Spinal cord (tissue), 10 donors: ENCODE measurements around the gene PGS1. TPM values are rescaled to one million over a fixed set of nuclear protein-coding genes. Genes with fewer than 3 reads are reported as not detected.
"Not testable (repeated sequence)": the region's sequence is repeated elsewhere in the genome, so short reads cannot be mapped to it uniquely, and the experiment has no call there.

Experiments used
- DNase-seq, 6 donors: peaks; one replicate each; pipeline versions ENCODE4 v3.0.0 to v3.0.0-alpha.2; 2013 to 2015; ENCODE audit warnings: low spot score in 6 of 6, low read depth in 4 of 6
- H3K27ac ChIP-seq: one replicate; pipeline ENCODE4 v1.5.1; 2013; ENCODE audit warnings: low read depth, low read length, control low read depth
- H3K27me3 ChIP-seq: one replicate; pipeline ENCODE4 v1.6.1; 2013; ENCODE audit warnings: low read length; ENCODE audit not compliant: control insufficient read depth, insufficient read depth
- H3K36me3 ChIP-seq: one replicate; pipeline ENCODE4 v1.6.1; 2013; ENCODE audit warnings: low read length; ENCODE audit not compliant: control insufficient read depth, insufficient read depth
- H3K4me1 ChIP-seq: one replicate; pipeline ENCODE4 v1.6.1; 2013; ENCODE audit warnings: low read length; ENCODE audit not compliant: control insufficient read depth, insufficient read depth
- H3K4me3 ChIP-seq: one replicate; pipeline ENCODE4 v1.5.1; 2013; ENCODE audit warnings: low read depth, low read length, control low read depth
- H3K9me3 ChIP-seq: one replicate; pipeline ENCODE4 v1.6.1; 2013; ENCODE audit warnings: low read length; ENCODE audit not compliant: control insufficient read depth, insufficient read depth
- WGBS: methylation state at CpG from one replicate; pipeline ENCODE4 v1.1.5; 2013; ENCODE audit warnings: missing lambda C conversion rate; ENCODE audit not compliant: insufficient coverage; 5-methylcytosine and 5-hydroxymethylcytosine counted together
- polyA plus RNA-seq, 2 donors: library from polyadenylated mRNA; unstranded; fragments of 120-200 nt; gene quantifications; one replicate each; pipeline ENCODE4 v1.2.1, GENCODE V29; 2013; ENCODE audit not compliant: insufficient read length in 2 of 2
- total RNA-seq, 2 donors: library from RNA; depleted of rRNA in 1 of 2; stranded (reverse); fragments of 120-200 nt in 1 of 2; fragments of >200 nt in 1 of 2; gene quantifications; one replicate each; pipeline versions ENCODE4 v1.2.3 to v1.2.4, GENCODE V29; 2013 to 2014
- donor health status: healthy.

PGS1 gene
- total and polyA plus RNA-seq, 4 donors, result 33.4 to 51.1 (median 40.7) TPM

DNA sequence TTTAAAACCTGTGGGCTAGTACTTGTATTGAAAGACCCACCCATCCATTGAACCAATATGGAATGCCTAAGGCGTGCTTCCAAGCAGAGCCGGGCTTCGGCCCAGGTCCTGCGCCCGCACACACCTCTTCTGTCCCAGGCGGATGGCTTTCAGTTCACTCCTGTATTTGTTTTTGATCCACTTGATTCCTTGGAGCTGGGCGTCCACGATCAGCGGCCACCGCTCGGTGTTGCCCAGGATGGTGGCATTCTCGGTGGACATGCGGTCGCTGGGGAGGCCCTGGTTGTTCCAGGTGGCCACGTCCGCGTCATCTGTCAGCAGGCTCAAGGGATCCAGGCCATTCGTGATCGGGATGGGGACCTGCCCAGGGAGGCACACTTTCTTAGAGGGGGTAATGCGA is 75.9 kb downstream of the PGS1 start:
- WGBS, result 93% methylated on average over 20 of the region's 20 CpGs
- Histone ChIP-seq H3K4me3 (no peak overlapping the region), H3K27ac (no peak overlapping the region), H3K27me3 (no peaks in the 10 kb centered on the region), H3K4me1 (peaks cover 21% of the 10 kb centered on the region), H3K36me3 (no peaks in the 10 kb centered on the region), H3K9me3 (no peaks in the 10 kb centered on the region)
- DNase-seq, result no peak

DNA sequence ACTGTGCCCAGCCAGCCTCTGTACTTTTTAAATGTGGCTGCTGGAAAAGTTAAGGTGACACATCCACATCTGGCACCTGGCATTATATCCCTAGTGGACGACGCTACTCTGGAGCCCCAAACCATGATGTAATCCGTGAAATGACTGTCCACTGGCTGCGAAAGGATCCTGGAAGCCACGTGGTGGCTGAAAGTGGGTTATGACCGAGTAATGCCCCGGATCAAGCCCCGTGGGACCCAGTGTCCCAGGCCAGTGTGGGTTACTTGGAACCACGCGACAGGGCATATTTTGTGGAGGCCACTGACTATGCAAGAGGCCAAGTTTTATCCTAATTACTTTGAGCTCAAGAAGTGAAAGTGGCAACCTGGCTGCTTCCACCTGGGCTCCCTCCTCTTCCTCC is 79.6 kb downstream of the PGS1 start:
- DNase-seq, result no peak
- no peak overlapping the region for H3K27ac ChIP-seq
- 93% methylated on average over 10 of the region's 10 CpGs for WGBS
- no peaks in the 10 kb centered on the region for H3K27me3 ChIP-seq
- peaks cover 17% of the 10 kb centered on the region for H3K4me1 ChIP-seq
- no peaks in the 10 kb centered on the region for H3K36me3 ChIP-seq
- H3K9me3 ChIP-seq, result no peaks in the 10 kb centered on the region
- H3K4me3 ChIP-seq, result no peak overlapping the region

DNA sequence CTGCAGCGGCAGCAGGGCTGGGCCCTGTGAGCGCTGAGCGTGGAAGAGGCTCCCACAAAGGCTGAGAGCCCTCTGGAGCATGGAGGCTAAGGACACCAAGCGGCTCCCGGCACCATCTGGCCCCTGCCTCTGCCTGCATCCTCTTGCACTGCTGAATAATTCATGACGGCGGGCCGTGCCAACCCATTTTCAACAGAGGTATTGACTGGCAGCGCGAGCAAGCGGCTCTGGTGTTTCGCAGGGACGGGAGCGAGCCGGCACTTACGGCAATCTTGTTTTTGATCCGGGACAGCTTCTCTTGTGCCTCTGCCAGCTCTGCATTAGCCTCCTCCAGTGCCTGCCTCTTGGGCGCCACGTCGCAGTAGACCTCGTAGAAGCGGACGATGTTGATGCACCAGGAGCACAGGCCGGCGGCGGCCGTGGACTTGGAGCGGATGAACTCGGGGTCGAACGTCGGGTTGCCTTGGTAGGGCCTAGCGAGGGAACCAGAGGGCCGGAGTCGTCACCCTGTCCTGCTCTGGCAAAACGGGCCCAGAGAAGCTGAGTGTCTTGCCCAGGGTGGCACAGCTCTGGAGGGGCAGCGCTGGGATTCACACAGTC is 80.4 kb downstream of the PGS1 start:
- Histone ChIP-seq H3K9me3 (no peaks in the 10 kb centered on the region), H3K4me1 (peaks cover 17% of the 10 kb centered on the region), H3K27ac (no peak overlapping the region), H3K36me3 (no peaks in the 10 kb centered on the region), H3K4me3 (no peak overlapping the region), H3K27me3 (no peaks in the 10 kb centered on the region)
- DNase-seq, result peak; percentile 13 to 94 (median 46)
- WGBS, result 33% methylated on average over 35 of the region's 37 CpGs

DNA sequence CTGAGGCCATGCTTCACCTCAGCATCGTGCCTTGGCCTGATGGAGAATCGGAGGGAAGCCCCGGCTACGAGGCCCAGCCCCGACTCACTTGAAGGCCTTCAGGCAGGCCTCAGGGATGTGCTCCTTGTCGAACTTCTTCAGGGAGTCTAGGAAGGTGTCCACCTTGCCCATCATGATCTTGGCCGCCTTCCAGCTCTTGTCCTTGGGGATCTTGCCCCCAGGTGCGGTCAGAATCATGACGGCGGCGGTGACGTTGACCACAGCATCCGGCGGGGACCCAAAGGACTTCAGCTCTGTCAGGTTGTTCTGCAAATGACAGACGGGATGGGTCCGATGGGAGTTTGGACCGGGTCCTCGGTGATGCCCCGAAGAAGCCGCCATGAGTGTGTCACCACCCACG is 81.2 kb downstream of the PGS1 start:
- Histone ChIP-seq H3K27ac (no peak overlapping the region), H3K36me3 (no peaks in the 10 kb centered on the region), H3K4me3 (no peak overlapping the region), H3K9me3 (no peaks in the 10 kb centered on the region), H3K27me3 (no peaks in the 10 kb centered on the region), H3K4me1 (peaks cover 17% of the 10 kb centered on the region)
- no peak for DNase-seq
- 89% methylated on average over 18 of the region's 21 CpGs for WGBS

DNA sequence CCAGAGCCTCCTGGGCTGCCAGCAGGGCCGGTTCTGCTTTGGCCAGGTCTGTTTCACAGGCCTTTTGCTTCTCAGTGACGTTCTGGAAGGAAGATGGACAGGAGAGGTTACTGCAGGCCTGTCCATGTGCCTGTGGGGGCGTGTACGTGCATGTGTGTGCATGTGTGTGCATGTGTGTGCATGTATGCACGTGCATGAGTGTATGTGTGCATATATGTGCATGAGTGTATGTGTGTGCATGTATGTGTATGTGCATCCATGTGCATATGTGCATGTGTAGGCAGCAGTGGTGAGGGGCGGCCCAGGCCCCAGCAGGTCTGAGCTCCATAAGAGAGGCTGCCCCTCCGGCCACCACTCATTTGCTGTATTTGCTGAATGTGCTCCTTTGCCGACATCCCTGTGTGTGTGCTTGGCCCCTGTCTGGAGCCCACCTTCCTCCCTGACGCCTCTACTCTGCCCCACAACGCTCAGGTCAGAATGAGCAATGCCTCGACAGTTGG is 81.8 kb downstream of the PGS1 start:
- no peak for DNase-seq
- H3K27ac ChIP-seq, result no peak overlapping the region
- WGBS, result 86% methylated on average over 8 of the region's 11 CpGs

DNA sequence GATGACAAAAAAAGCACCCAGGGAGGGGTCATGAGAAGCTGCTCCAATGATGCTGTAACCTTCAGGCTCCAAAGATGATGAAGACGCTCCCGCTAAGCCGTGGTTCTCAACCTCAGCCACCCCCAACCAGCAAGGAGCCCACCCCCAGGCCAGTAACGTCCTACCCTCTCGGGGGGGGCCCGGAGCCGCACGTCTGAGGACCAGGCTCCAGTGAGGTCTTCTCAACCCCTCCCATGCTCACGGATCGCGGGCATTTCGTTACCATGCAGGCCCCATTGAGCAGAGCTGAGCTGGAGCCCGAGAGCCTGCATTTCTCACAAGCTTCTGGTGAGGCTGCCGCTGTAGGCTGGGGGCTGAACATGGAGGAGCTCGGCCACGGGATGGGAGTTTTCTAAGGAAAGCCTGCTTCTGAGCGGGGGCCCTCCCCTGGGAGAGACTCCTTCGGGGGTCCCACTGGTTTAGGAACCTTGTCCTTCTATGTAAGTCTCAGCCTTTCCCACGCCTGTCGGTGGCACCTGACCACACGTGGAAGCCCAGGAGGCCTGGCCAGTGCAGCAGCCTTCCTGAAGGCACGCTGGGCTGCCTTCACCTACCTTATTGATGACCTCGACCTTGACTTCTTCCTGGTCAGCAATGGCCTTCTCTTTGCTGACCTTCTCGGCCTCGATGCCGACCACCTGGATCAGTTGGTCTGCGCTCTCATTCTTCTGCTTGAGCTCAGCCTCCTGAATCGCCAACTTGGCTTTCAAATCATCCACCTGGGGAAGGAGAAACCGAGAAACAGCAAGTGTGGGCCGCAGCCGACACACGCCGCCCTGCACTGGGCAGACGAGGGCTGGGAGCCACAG is 82.7 kb downstream of the PGS1 start:
- H3K4me3 ChIP-seq, result no peak overlapping the region
- H3K9me3 ChIP-seq, result no peaks in the 10 kb centered on the region
- WGBS, result 93% methylated on average over 28 of the region's 34 CpGs
- no peaks in the 10 kb centered on the region for H3K27me3 ChIP-seq
- DNase-seq, result no peak
- H3K36me3 ChIP-seq, result no peaks in the 10 kb centered on the region
- no peak overlapping the region for H3K27ac ChIP-seq
- H3K4me1 ChIP-seq, result peaks cover 17% of the 10 kb centered on the region

More for the DNA sequence above, 81.8 kb downstream of the PGS1 start:
- Histone ChIP-seq H3K9me3 (no peaks in the 10 kb centered on the region), H3K36me3 (no peaks in the 10 kb centered on the region), H3K4me1 (peaks cover 17% of the 10 kb centered on the region), H3K4me3 (no peak overlapping the region), H3K27me3 (no peaks in the 10 kb centered on the region)

DNA sequence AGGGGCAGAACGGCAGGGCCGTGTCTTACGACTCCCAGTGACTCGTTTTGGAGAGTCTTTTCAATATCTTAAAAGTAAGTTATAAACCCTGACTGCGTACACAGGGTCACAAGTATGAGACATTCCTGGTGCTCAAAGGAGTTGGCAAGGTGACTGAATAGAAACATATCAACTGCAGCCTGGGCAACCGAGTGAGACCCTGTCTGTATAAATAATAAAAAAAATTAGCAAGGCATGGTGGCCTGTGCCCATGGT is 83.3 kb downstream of the PGS1 start:
- Histone ChIP-seq H3K9me3 (no peaks in the 10 kb centered on the region), H3K27ac (no peak overlapping the region), H3K4me3 (no peak overlapping the region), H3K27me3 (no peaks in the 10 kb centered on the region), H3K36me3 (peaks cover 3% of the 10 kb centered on the region), H3K4me1 (peaks cover 17% of the 10 kb centered on the region)
- DNase-seq, result no peak
- WGBS, result 55% methylated on average over 5 of the region's 6 CpGs

DNA sequence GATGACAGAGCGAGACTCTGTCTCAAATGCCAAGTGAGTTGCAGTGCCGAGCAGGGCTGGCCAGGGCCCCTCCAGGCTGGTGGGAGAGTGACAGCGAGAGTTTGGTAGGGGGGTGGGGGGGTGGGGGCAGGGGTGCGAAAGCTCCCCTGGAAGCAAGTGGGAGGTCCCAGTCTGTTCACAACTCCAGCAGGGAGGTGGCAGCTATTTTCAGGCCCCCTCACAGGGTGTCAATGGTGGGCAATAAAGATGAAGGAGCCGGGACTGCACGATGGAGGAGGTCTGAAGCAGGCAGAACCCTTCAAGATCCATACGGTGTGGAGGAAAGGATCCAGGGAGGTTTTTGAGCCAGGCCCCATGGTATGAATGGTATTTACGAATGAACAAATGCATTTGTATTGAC is 83.7 kb downstream of the PGS1 start:
- no peak for DNase-seq
- peaks cover 17% of the 10 kb centered on the region for H3K4me1 ChIP-seq
- no peaks in the 10 kb centered on the region for H3K9me3 ChIP-seq
- H3K27ac ChIP-seq, result no peak overlapping the region
- no peak overlapping the region for H3K4me3 ChIP-seq
- 50% methylated on average over 3 of the region's 8 CpGs for WGBS
- H3K27me3 ChIP-seq, result no peaks in the 10 kb centered on the region
- peaks cover 3% of the 10 kb centered on the region for H3K36me3 ChIP-seq

DNA sequence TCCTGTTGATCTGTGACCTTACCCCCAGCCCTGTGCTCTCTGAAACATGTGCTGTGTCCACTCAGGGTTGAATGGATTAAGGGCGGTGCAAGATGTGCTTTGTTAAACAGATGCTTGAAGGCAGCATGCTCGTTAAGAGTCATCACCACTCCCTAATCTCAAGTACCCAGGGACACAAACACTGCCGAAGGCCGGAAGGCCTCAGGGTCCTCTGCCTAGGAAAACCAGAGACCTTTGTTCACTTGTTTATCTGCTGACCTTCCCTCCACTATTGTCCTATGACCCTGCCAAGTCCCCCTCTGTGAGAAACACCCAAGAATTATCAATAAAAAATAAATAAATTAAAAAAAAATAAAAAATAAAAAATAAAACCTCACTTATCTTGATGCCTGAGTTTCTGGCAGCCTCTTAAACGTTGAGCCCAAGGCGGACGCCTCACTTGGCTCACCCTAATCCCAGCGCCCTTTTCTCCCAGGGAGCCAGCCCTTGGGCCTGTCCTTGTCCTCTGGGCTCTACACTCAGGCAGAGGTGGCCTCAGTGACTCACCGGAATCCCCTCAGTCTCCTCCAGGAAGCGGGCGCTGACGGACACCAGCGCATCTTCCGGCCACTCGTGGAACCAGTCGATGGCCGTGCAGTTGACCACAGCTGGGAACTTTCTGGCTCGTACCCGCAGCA is 87.8 kb downstream of the PGS1 start:
- H3K27ac ChIP-seq, result not testable (repeated sequence)
- 83% methylated on average over 15 of the region's 19 CpGs for WGBS

More for the DNA sequence above, 87.8 kb downstream of the PGS1 start:
- DNase-seq, H3K27me3 ChIP-seq, H3K4me3 ChIP-seq, H3K9me3 ChIP-seq, H3K36me3 ChIP-seq, H3K4me1 ChIP-seq: not testable (repeated sequence)
